Ishikawa (cell line): ENCODE measurements around the gene COL25A1.

ENCODE experiments used
- CEBPB ChIP-seq: IDR thresholded peaks from 2 replicates; pipeline ENCODE4 v1.6.1; 2012
- CREB1 ChIP-seq: IDR thresholded peaks from 2 replicates; pipeline ENCODE4 v1.6.1; 2012; ENCODE audit warnings: low read depth
- EGR1 ChIP-seq: IDR thresholded peaks from 2 replicates; pipeline ENCODE4 v1.6.1; 2012
- EP300 ChIP-seq: IDR thresholded peaks from 2 replicates; pipeline ENCODE4 v1.6.1; 2012; ENCODE audit warnings: borderline replicate concordance
- FOXM1 ChIP-seq: IDR thresholded peaks from 2 replicates; pipeline ENCODE4 v1.6.1; 2012; ENCODE audit warnings: low read depth, borderline replicate concordance
- NFIC ChIP-seq: IDR thresholded peaks from 2 replicates; pipeline ENCODE4 v1.6.1; 2012
- RAD21 ChIP-seq: IDR thresholded peaks from 2 replicates; pipeline ENCODE4 v1.6.1; 2012; ENCODE audit warnings: low read depth
- TAF1 ChIP-seq: IDR thresholded peaks from 2 replicates; pipeline ENCODE4 v1.6.1; 2012; ENCODE audit warnings: low read depth, mild to moderate bottlenecking
- TCF12 ChIP-seq: IDR thresholded peaks from 2 replicates; pipeline ENCODE4 v1.6.1; 2012; ENCODE audit warnings: low read depth
- TEAD4 ChIP-seq: IDR thresholded peaks from 2 replicates; pipeline ENCODE4 v1.6.1; 2012
- YY1 ChIP-seq: IDR thresholded peaks from 2 replicates; pipeline ENCODE4 v1.6.1; 2012; ENCODE audit warnings: low read depth
- ZBTB7A ChIP-seq: IDR thresholded peaks from 2 replicates; pipeline ENCODE4 v1.6.1; 2012; ENCODE audit warnings: low read depth
- TF ChIP-seq, protein P1 (sequence below): IDR thresholded peaks from 2 replicates; pipeline ENCODE4 v1.6.1; 2012; ENCODE audit warnings: low read depth, mild to moderate bottlenecking
- TF ChIP-seq, protein P2 (sequence below): IDR thresholded peaks from 2 replicates; pipeline ENCODE4 v1.6.1; 2012
- TF ChIP-seq, protein P3 (sequence below): IDR thresholded peaks from 2 replicates; pipeline ENCODE4 v1.6.1; 2012

COL25A1 gene

DNA sequence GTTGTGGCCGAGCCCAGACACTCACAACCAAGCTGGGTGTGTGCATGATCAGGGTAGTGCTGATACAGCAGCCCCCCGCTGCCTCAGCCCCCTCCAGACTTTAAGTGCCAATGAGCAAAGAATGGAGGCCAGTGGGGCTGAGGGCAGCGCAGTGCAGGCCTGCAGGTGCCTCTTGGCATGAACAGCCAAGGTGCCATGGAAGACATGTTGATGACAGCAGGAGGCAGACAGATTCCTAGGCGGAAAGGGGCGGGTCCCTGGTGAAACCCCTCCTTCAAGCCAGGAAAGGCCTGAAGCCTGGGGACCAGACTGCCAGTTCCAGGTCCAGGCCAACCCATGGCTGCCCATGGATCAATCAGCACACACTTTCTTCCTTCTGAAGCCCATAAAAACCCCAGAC, 286.3 kb downstream of the COL25A1 start:
- TF ChIP-seq TAF1, result no peak
- no peak for TF ChIP-seq FOXM1
- TF ChIP-seq YY1, result no peak
- no peak for TF ChIP-seq TEAD4
- TF ChIP-seq ZBTB7A, result no peak
- TF ChIP-seq CREB1, result no peak
- TF ChIP-seq NFIC, result no peak
- TF ChIP-seq TCF12, result no peak
- TF ChIP-seq, protein P1, sequence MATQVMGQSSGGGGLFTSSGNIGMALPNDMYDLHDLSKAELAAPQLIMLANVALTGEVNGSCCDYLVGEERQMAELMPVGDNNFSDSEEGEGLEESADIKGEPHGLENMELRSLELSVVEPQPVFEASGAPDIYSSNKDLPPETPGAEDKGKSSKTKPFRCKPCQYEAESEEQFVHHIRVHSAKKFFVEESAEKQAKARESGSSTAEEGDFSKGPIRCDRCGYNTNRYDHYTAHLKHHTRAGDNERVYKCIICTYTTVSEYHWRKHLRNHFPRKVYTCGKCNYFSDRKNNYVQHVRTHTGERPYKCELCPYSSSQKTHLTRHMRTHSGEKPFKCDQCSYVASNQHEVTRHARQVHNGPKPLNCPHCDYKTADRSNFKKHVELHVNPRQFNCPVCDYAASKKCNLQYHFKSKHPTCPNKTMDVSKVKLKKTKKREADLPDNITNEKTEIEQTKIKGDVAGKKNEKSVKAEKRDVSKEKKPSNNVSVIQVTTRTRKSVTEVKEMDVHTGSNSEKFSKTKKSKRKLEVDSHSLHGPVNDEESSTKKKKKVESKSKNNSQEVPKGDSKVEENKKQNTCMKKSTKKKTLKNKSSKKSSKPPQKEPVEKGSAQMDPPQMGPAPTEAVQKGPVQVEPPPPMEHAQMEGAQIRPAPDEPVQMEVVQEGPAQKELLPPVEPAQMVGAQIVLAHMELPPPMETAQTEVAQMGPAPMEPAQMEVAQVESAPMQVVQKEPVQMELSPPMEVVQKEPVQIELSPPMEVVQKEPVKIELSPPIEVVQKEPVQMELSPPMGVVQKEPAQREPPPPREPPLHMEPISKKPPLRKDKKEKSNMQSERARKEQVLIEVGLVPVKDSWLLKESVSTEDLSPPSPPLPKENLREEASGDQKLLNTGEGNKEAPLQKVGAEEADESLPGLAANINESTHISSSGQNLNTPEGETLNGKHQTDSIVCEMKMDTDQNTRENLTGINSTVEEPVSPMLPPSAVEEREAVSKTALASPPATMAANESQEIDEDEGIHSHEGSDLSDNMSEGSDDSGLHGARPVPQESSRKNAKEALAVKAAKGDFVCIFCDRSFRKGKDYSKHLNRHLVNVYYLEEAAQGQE, result no peak
- TF ChIP-seq RAD21, result no peak
- TF ChIP-seq CEBPB, result no peak
- TF ChIP-seq EP300, result no peak
- TF ChIP-seq EGR1, result no peak
- TF ChIP-seq, protein P2, sequence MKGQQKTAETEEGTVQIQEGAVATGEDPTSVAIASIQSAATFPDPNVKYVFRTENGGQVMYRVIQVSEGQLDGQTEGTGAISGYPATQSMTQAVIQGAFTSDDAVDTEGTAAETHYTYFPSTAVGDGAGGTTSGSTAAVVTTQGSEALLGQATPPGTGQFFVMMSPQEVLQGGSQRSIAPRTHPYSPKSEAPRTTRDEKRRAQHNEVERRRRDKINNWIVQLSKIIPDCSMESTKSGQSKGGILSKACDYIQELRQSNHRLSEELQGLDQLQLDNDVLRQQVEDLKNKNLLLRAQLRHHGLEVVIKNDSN, result no peak

DNA sequence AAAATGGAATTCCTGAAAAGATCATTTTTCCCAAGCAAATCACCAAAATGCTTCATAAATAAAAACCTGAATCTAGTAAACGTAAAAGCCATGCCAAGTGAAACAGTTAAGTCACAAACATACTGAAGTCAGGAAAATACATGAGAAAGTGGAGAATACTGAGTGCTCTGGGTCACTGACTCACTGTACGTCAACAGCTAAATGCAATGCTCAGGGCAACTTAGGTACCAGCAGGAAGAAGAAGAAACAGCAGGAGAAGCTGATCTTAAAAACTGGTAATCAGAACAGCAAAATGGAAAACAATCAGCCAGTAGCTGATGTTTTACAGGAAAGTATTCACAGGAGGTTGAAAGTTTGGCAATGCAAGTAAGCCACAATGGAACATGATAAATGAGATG, 287.0 kb downstream of the COL25A1 start:
- TF ChIP-seq EGR1 (no peak), TEAD4 (no peak), RAD21 (no peak), TAF1 (no peak), CREB1 (no peak), ZBTB7A (no peak), YY1 (no peak)
- TF ChIP-seq, protein P3, sequence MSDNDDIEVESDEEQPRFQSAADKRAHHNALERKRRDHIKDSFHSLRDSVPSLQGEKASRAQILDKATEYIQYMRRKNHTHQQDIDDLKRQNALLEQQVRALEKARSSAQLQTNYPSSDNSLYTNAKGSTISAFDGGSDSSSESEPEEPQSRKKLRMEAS, result no peak
- TF ChIP-seq, protein P1, result no peak

GRCh38 chr4:109014593-109015412, 287.7 kb downstream of the COL25A1 start:
- TF ChIP-seq NFIC, result no peak
- no peak for TF ChIP-seq RAD21
- no peak for TF ChIP-seq EGR1
- TF ChIP-seq TEAD4, result no peak
- TF ChIP-seq, protein P1, result no peak
- TF ChIP-seq FOXM1, result no peak
- TF ChIP-seq, protein P2, result no peak
- no peak for TF ChIP-seq ZBTB7A
- no peak for TF ChIP-seq TCF12
- TF ChIP-seq EP300, result no peak
- TF ChIP-seq, protein P3, result no peak
- no peak for TF ChIP-seq CREB1
- no peak for TF ChIP-seq YY1
- TF ChIP-seq CEBPB, result no peak
- TF ChIP-seq TAF1, result no peak

DNA sequence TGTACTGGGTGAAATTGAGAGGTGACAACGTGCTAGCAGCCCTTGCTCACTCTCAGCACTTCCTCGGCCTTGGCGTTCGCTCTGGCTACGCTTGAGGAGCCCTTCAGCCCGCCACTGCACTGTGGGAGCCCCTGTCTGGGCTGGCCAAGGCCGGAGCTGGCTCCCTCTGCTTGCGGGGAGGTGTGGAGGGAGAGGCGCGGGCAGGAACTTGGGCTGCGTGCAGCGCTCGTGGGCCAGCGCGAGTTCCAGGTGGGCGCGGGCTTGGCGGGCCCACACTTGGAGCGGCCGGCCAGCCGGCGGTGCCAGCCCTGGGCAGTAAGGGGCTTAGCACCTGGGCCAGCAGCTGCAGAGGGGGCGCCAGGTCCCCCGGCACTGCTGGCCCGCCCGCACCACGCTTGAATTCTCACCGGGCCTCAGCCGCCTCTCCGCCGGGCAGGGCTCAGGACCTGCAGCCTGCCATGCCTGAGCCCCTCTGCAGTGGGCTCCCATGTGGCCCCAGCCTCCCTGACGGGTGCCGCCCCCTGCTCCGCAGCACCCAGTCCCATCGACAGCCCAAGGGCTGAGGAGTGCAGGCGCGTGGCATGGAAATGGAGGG, 290.1 kb downstream of the COL25A1 start:
- TF ChIP-seq ZBTB7A (no peak), TCF12 (no peak), TAF1 (no peak), CREB1 (no peak), TEAD4 (no peak), EP300 (no peak)
- TF ChIP-seq, protein P3, result no peak
- TF ChIP-seq, protein P1, result no peak
